Measurements from ENCODE around the gene UROD.

DNA sequence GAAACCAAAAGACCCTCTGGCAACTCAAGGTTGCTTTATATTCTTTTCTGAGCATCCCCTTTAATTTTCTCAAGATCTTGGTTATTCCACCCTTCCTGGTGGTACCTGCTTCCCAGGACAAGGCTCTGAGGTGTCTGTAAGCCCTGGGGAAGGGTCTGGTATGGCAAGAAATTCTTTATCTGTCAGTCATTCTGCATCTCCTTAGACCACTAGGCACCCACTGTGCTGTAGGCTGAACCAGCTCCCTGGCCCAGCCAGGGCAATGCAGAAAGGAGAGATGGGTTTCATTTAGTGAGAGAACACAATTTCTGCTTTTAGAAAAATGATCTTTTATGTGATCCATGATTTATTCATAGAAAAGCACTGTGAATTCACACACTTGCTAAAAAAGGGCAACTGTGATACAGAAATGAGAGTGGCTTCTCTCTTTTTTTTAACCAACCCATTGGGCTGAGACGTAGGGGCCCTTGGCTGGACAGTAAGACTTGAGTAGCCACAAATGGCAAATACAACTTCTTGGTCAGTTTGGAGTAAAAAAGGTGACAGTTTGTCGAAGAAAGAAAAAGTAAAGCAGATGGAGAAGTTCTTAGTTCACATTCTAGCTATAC lies 4.1 kb downstream of the UROD start:
- no peak for TF ChIP-seq POLR2A (IDR thresholded peaks at IDR 0.05; ENCODE audit: low read depth, low read length)
- TF ChIP-seq POLR2AphosphoS5 (IDR thresholded peaks at IDR 0.05; ENCODE audit: low read depth, low read length): no peak
- TF ChIP-seq TAF1 (IDR thresholded peaks at IDR 0.05; ENCODE audit: low read depth, low read length): no peak
- no peak for TF ChIP-seq SPI1 (IDR thresholded peaks at IDR 0.05; ENCODE audit: low read depth, low read length)

Measured in GM12891 (cell line).